ENCODE results near the gene IKBKE. TPM values are rescaled to one million over a fixed set of nuclear protein-coding genes. Genes with fewer than 3 reads are reported as not detected.

IKBKE gene
- total RNA-seq, 1 experiment from 2014 or later: 6.6 TPM

DNA sequence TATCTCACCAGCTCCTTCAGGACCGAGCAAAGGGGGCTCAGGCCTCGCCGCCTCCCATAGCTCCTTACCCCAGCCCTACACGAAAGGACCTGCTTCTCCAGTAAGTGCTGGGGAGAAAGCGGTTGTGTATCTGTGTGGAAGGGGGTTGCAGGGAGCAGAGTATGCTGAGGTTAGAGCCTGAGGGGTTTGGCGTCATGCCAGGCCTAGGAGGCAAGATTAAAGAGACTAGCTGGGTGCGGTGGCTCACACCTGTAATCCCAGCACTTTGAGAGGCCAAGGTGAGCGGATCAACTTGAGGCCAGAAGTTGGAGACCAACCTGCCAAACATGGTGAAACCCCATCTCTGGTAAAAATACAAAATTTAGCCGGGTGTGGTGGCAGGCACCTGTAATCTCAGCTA lies 23.0 kb downstream of the IKBKE start:
- Histone ChIP-seq H3K14ac (ENCODE audit: insufficient read depth, low read length) (no peak overlapping the region), H3K4ac (ENCODE audit: low read depth, low read length) (no peak overlapping the region), H3K56ac (ENCODE audit: insufficient read length, low read depth, low read length) (no peak overlapping the region), H4K5ac (ENCODE audit: insufficient read length, low read depth, low read length) (no peak overlapping the region), H3K9ac (ENCODE audit: extremely low read depth, insufficient read length, low read length) (no peak overlapping the region), H3K23me2 (ENCODE audit: insufficient read length, low read depth, low read length, poor library complexity, severe bottlenecking) (no peaks in the 10 kb centered on the region), H2AFZ (ENCODE audit: low read length) (no peak overlapping the region), H3K18ac (ENCODE audit: insufficient read length, low read depth, low read length) (no peak overlapping the region), H4K20me1 (ENCODE audit: control insufficient read depth, insufficient read depth, insufficient read length) (no peaks in the 10 kb centered on the region), H3K23ac (ENCODE audit: insufficient read length, low read depth, low read length) (no peak overlapping the region), H3K79me2 (ENCODE audit: insufficient read depth, low read length) (no peaks in the 10 kb centered on the region), H3T11ph (ENCODE audit: low read length) (no peak overlapping the region), H3K4me1 (ENCODE audit: insufficient read depth, low read length) (no peaks in the 10 kb centered on the region), H4K91ac (ENCODE audit: insufficient read length, low read depth, low read length) (no peak overlapping the region), H2BK15ac (ENCODE audit: low read depth, low read length) (no peak overlapping the region), H2AK5ac (ENCODE audit: insufficient read length, low read length) (no peak overlapping the region), H2BK5ac (ENCODE audit: insufficient read length, low read length) (no peak overlapping the region), H2BK12ac (ENCODE audit: insufficient read length, low read depth, low read length) (no peak overlapping the region), H3K9me3 (ENCODE audit: control insufficient read depth, low read depth, low read length) (no peaks in the 10 kb centered on the region), H4K8ac (replicated peaks; ENCODE audit: insufficient read length, low read depth, low read length) (no peak overlapping the region), H3K27ac (ENCODE audit: insufficient read length, low read depth, low read length) (no peak overlapping the region), H3K4me2 (ENCODE audit: insufficient read depth, insufficient read length, low read length) (no peak overlapping the region), H2BK20ac (ENCODE audit: low read depth, low read length, poor library complexity, severe bottlenecking) (no peak overlapping the region), H3K27me3 (ENCODE audit: insufficient read depth, low read length) (no peaks in the 10 kb centered on the region), H2BK120ac (ENCODE audit: low read depth, low read length, poor library complexity, severe bottlenecking) (no peak overlapping the region), H3K79me1 (ENCODE audit: insufficient read depth, low read depth, low read length, poor library complexity, severe bottlenecking) (no peaks in the 10 kb centered on the region)
- DNase-seq: no peak
- Mint-ChIP-seq H3K4me1 (peaks cover 0 to 4% of the 10 kb centered on the region in 2 experiments; a peak in 2 of 4 replicates), H3K4me3 (no peak overlapping the region), H3K36me3 (ENCODE audit: insufficient read depth in 1 of 3, low read depth in 3 of 3) (peaks cover 0 to 2% (median 0%) of the 10 kb centered on the region in 3 experiments; a peak in 2 of 7 replicates), H3K27me3 (ENCODE audit: low read depth) (no peaks in the 10 kb centered on the region), H3K9me3 (no peaks in the 10 kb centered on the region), H3K27ac (no peak overlapping the region)
- WGBS (ENCODE audit: extremely low coverage, insufficient read length, low lambda C conversion rate): no CpG with 5 or more reads among the region's 9 CpGs
- TF ChIP-seq, protein P1, sequence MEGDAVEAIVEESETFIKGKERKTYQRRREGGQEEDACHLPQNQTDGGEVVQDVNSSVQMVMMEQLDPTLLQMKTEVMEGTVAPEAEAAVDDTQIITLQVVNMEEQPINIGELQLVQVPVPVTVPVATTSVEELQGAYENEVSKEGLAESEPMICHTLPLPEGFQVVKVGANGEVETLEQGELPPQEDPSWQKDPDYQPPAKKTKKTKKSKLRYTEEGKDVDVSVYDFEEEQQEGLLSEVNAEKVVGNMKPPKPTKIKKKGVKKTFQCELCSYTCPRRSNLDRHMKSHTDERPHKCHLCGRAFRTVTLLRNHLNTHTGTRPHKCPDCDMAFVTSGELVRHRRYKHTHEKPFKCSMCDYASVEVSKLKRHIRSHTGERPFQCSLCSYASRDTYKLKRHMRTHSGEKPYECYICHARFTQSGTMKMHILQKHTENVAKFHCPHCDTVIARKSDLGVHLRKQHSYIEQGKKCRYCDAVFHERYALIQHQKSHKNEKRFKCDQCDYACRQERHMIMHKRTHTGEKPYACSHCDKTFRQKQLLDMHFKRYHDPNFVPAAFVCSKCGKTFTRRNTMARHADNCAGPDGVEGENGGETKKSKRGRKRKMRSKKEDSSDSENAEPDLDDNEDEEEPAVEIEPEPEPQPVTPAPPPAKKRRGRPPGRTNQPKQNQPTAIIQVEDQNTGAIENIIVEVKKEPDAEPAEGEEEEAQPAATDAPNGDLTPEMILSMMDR (conservative IDR thresholded peaks at IDR 0.05): no peak

Data from H9 (cell line).